K562 (cell line): Measurements from ENCODE around the gene TRAF3IP3. TPM values are rescaled to one million over a fixed set of nuclear protein-coding genes. Genes with fewer than 3 reads are reported as not detected.

Experiments
- ATAC-seq: fragments of 200-7000 bp; cut with Tn5 transposase; 3 replicates; pipeline ENCODE4 v1.9.1; 2020; ENCODE audit warnings: moderate library complexity
- BruUV-seq: library from RNA; stranded (reverse); fragments of 400-500 nt; replicated peaks from 2 replicates; lab custom pipeline; 2021; lab: Mats Ljungman, UMichigan
- CTCF ChIA-PET: fragments of 300-600 bp; formaldehyde crosslinking; extraction: SDS; loops from one replicate; lab custom pipeline; 2021; ENCODE audit warnings: low intra/inter-chr PET ratio; lab: Yijun Ruan, JAX
- POLR2A ChIA-PET: fragments of 300-600, 350-650 bp; sonication (Branson Sonifier 250); formaldehyde crosslinking; extraction: SDS; loops from one replicate; lab custom pipeline; 2021; ENCODE audit warnings: antibody characterized with exemption, inconsistent platforms; lab: Yijun Ruan, JAX
- DNase-seq, 4 experiments: peaks; one replicate each; pipeline versions ENCODE4 v3.0.0 to v3.0.0-alpha.2; 2011 to 2018; ENCODE audit warnings: low spot score in 3 of 4, mixed read lengths in 3 of 4; ENCODE audit errors: extremely low read depth in 1 of 4
- FAIRE-seq: peaks from 2 replicates; lab custom pipeline; 2011; peaks lifted over from hg19 to GRCh38; lab: Jason Lieb, UNC
- H2AFZ ChIP-seq: 2 replicates; pipeline ENCODE4 v1.6.0; 2011; ENCODE audit warnings: low read depth, low read length, control low read depth, inconsistent platforms
- H3K27ac ChIP-seq: fragments of 200-600 bp; 3 replicates; pipeline ENCODE4 v1.8.0; 2011; ENCODE audit warnings: low read depth, mild to moderate bottlenecking, control low read depth, inconsistent platforms, low read length, moderate library complexity, mixed read lengths; ENCODE audit errors: extremely low read depth
- H3K27me3 ChIP-seq, 2 experiments: fragments of 300-600 bp in 1 of 2; 2 replicates in 1 of 2; 3 replicates in 1 of 2; pipeline versions ENCODE4 v1.6.0 to v1.8.0; 2011; ENCODE audit warnings: inconsistent platforms in 2 of 2, low read length in 2 of 2, mild to moderate bottlenecking in 1 of 2, mixed read lengths in 1 of 2, moderate library complexity in 1 of 2; ENCODE audit not compliant: control insufficient read depth in 2 of 2, insufficient read depth in 2 of 2
- H3K36me3 ChIP-seq: fragments of 300-600 bp; 3 replicates; pipeline ENCODE4 v1.8.0; 2011; ENCODE audit warnings: mild to moderate bottlenecking, low read length, inconsistent platforms; ENCODE audit not compliant: control insufficient read depth, insufficient read depth
- H3K4me1 ChIP-seq, 2 experiments: fragments of 200-600 bp in 1 of 2; replicated peaks in 1 of 2; 2 replicates in 1 of 2; 3 replicates in 1 of 2; pipeline versions ENCODE4 v1.5.1 to v1.8.0; 2011; ENCODE audit warnings: inconsistent platforms in 2 of 2, low read length in 2 of 2, mild to moderate bottlenecking in 1 of 2, mixed read lengths in 1 of 2, moderate library complexity in 1 of 2; ENCODE audit not compliant: control insufficient read depth in 2 of 2, insufficient read depth in 2 of 2
- H3K4me2 ChIP-seq: 2 replicates; pipeline ENCODE4 v1.6.1; 2011; ENCODE audit warnings: low read length, control low read depth, inconsistent platforms, mixed read lengths; ENCODE audit not compliant: insufficient read depth
- H3K4me3 ChIP-seq: fragments of 200-600 bp; sonication (generic), shearing (Covaris generic); 2 replicates; pipeline ENCODE4 v1.5.1; 2016; ENCODE audit warnings: control low read depth, inconsistent platforms
- H3K79me2 ChIP-seq: fragments of 200-600 bp; 3 replicates; pipeline ENCODE4 v1.8.0; 2011; ENCODE audit warnings: low read length, inconsistent platforms; ENCODE audit not compliant: control insufficient read depth, insufficient read depth
- H3K9ac ChIP-seq, 2 experiments: 2 replicates each; pipeline versions ENCODE4 v1.6.0 to v1.6.1; 2011; ENCODE audit warnings: low read depth in 2 of 2, low read length in 2 of 2, control low read depth in 1 of 2, inconsistent platforms in 1 of 2, mild to moderate bottlenecking in 1 of 2, mixed read lengths in 1 of 2; ENCODE audit not compliant: insufficient read depth in 1 of 2
- H3K9me1 ChIP-seq: one replicate; pipeline ENCODE4 v1.6.0; 2011; ENCODE audit warnings: inconsistent platforms, mild to moderate bottlenecking, low read length, moderate library complexity; ENCODE audit not compliant: control insufficient read depth, insufficient read depth
- H3K9me3 ChIP-seq: replicated peaks from 2 replicates; pipeline ENCODE4 v1.5.1; 2011; ENCODE audit warnings: low read depth, low read length, inconsistent platforms; ENCODE audit not compliant: control insufficient read depth, insufficient read depth
- H4K20me1 ChIP-seq: replicated peaks from 2 replicates; pipeline ENCODE4 v1.6.1; 2011; ENCODE audit warnings: low read length, inconsistent platforms, mixed read lengths; ENCODE audit not compliant: control insufficient read depth, insufficient read depth
- KDM5B ChIP-seq: fragments of 200-600 bp; sonication (generic); IDR thresholded peaks from 2 replicates; pipeline ENCODE4 v1.6.1; 2012; ENCODE audit warnings: low read depth, mild to moderate bottlenecking, moderate library complexity, low read length, control low read depth, inconsistent platforms; ENCODE audit not compliant: insufficient replicate concordance
- NBN ChIP-seq: fragments of 450-650 bp; IDR thresholded peaks from 2 replicates; pipeline ENCODE4 v1.6.1; 2016; ENCODE audit warnings: low read depth, mild to moderate bottlenecking
- RBBP5 ChIP-seq: fragments of 200-600 bp; sonication (generic); IDR thresholded peaks from 2 replicates; pipeline ENCODE4 v1.6.1; 2012; ENCODE audit warnings: borderline replicate concordance, mild to moderate bottlenecking, low read length, control low read depth, inconsistent platforms; ENCODE audit not compliant: insufficient read depth, poor library complexity, severe bottlenecking
- WGBS: fragments of 100-300 bp; shearing (Covaris generic); methylation state at CpG from one replicate; pipeline ENCODE4 v1.1.6; 2016; ENCODE audit warnings: low coverage, mixed read lengths; ENCODE audit not compliant: insufficient coverage; ENCODE audit errors: missing lambda C conversion rate; 5-methylcytosine and 5-hydroxymethylcytosine counted together
- in situ Hi-C: fragments of 300-500 bp; cut with MboI; formaldehyde crosslinking; loops from 4 replicates; pipeline ENCODE4 v1.15.0; 2018; ENCODE audit warnings: inconsistent platforms, mixed read lengths
- intact Hi-C: fragments of 100-400 bp; cut with micrococcal nuclease; formaldehyde crosslinking; loops from 2 replicates; pipeline ENCODE4 v1.14.2; 2022
- polyA plus RNA-seq, 8 experiments: library from polyadenylated mRNA; depleted of rRNA in 4 of 8; stranded (reverse) in 5 of 8; unstranded in 3 of 8; fragments of >200 nt; fragmentation: Nextera tagmentation in 2 of 8; fragmentation: Illumina TruSeq in 1 of 8; extraction: Ambion mirVana in 2 of 8; extraction: Trizol in 1 of 8; gene quantifications; 2 replicates each; pipeline versions ENCODE4 v1.2.1 to v1.2.3, GENCODE V29; 2011 to 2014; ENCODE audit warnings: inconsistent platforms in 1 of 8, missing spikeins in 1 of 8
- total RNA-seq, 7 experiments: library from RNA; depleted of rRNA in 6 of 7; stranded (reverse); fragments of >200 nt in 6 of 7; fragmentation: Illumina TruSeq in 2 of 7; extraction: Trizol in 2 of 7; gene quantifications; 2 replicates each; pipeline versions ENCODE4 v1.2.1 to v1.2.3, GENCODE V29; 2011 to 2021; ENCODE audit warnings: low replicate concordance in 1 of 7

TRAF3IP3 gene
- total and polyA plus RNA-seq, 9 of the 15 experiments (the other 6 are each of a cell fraction or from before 2014, with no cell fraction given) = 0.06 to 1.1 (median 0.31) TPM

DNA sequence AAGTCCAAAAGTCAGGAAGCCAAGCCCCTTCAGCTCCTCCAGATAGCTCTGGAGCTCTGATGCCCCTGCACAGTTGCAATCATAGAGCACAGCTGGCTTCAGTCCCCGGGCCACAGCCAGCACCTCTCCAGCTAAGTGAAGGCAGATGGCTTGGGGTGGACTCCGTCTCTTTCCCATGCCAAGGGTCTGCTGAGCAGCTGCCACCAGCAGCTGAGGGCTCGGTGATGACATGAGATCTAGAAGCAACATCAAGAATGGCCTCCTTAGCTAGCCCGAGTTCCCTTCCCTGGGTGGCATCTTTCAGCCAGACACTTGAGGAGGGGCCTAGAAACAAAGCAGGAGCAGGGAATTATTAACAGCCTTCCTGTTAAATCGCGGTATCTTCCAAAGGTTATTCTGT lies 27.5 kb downstream of the TRAF3IP3 start:
- intact Hi-C loops (no loop called here), in situ Hi-C loops (no loop called here)
- Histone ChIP-seq H3K9ac (peak overlapping the region; percentile 93), H3K4me2 (peak overlapping the region; percentile 97), H3K36me3 (peaks cover 8% of the 10 kb centered on the region), H3K27ac (no peak overlapping the region), H2AFZ (no peak overlapping the region), H3K9me3 (peaks cover 10% of the 10 kb centered on the region), H4K20me1 (no peaks in the 10 kb centered on the region), H3K9me1 (no peaks in the 10 kb centered on the region), H3K79me2 (peaks cover 11% of the 10 kb centered on the region; the same call in 2 of the 3 replicates), H3K27me3 (peaks cover 0 to 10% of the 10 kb centered on the region in 2 experiments; a peak in 1 of 5 replicates), H3K4me3 (peak overlapping the region; percentile 60; the same call in 1 of the 2 replicates), H3K4me1 (peaks cover 3 to 11% of the 10 kb centered on the region in 2 experiments; a peak in 3 of 5 replicates)
- peak; percentile 36 for TF ChIP-seq KDM5B
- no peak for TF ChIP-seq NBN
- TF ChIP-seq RBBP5 = peak; percentile 34
- 46% methylated on average over 6 of the region's 6 CpGs for WGBS
- no TSS peak for BruUV-seq
- CTCF ChIA-PET = no interaction called here
- POLR2A ChIA-PET = interaction anchor here (0.7 to 2.0 kb wide), 5 partner anchors 8 to 1004 kb away, joined by 3 to 15 read pairs (median 5); no protein-coding TSS in a partner anchor
- ATAC-seq (no peak), DNase-seq (no peak), FAIRE-seq (no peak)
